DND-41 (cell line): ENCODE data around the gene DGUOK.

Source experiments
- ATAC-seq: fragments of 200-7000 bp; cut with Tn5 transposase; 3 replicates; pipeline ENCODE4 v1.9.1; 2021; ENCODE audit warnings: low read depth; ENCODE audit not compliant: insufficient read depth
- DNase-seq: peaks from one replicate; pipeline ENCODE4 v3.0.0-alpha.2; 2020
- H2AFZ ChIP-seq: 2 replicates; pipeline ENCODE4 v1.6.0; 2012; ENCODE audit warnings: low read depth, low read length
- H3K27ac ChIP-seq: 2 replicates; pipeline ENCODE4 v1.5.1; 2012; ENCODE audit warnings: low read length, inconsistent platforms
- H3K27me3 ChIP-seq: fragments of 200-600 bp; sonication (generic); 2 replicates; pipeline ENCODE4 v1.6.0; 2012; ENCODE audit warnings: low read length, mild to moderate bottlenecking, inconsistent platforms; ENCODE audit not compliant: insufficient read depth, poor library complexity
- H3K36me3 ChIP-seq: 2 replicates; pipeline ENCODE4 v1.5.1; 2012; ENCODE audit warnings: low read length, inconsistent platforms; ENCODE audit not compliant: insufficient read depth
- H3K4me1 ChIP-seq: 2 replicates; pipeline ENCODE4 v1.5.1; 2012; ENCODE audit warnings: mild to moderate bottlenecking, low read length; ENCODE audit not compliant: insufficient read depth
- H3K4me2 ChIP-seq: 2 replicates; pipeline ENCODE4 v1.6.0; 2012; ENCODE audit warnings: mild to moderate bottlenecking, moderate library complexity, low read length, inconsistent platforms; ENCODE audit not compliant: insufficient read depth
- H3K4me3 ChIP-seq, 2 experiments: fragments of 200-600 bp in 1 of 2; shearing (Covaris generic) in 1 of 2; 2 replicates each; pipeline ENCODE4 v1.5.1; 2012 to 2016; ENCODE audit warnings: inconsistent platforms in 2 of 2, low read length in 2 of 2, mild to moderate bottlenecking in 2 of 2, low read depth in 1 of 2, moderate library complexity in 1 of 2
- H3K79me2 ChIP-seq: 2 replicates; pipeline ENCODE4 v1.6.0; 2012; ENCODE audit warnings: low read length, inconsistent platforms; ENCODE audit not compliant: insufficient read depth
- H3K9ac ChIP-seq: 2 replicates; pipeline ENCODE4 v1.6.0; 2012; ENCODE audit warnings: low read depth, mild to moderate bottlenecking, inconsistent platforms, low read length, moderate library complexity
- H3K9me3 ChIP-seq: 2 replicates; pipeline ENCODE4 v1.5.1; 2012; ENCODE audit warnings: low read length, moderate library complexity, mild to moderate bottlenecking, inconsistent platforms; ENCODE audit not compliant: insufficient read depth, severe bottlenecking
- H4K20me1 ChIP-seq: 2 replicates; pipeline ENCODE4 v1.6.0; 2012; ENCODE audit warnings: low read length; ENCODE audit not compliant: insufficient read depth
- EZH2 ChIP-seq: IDR thresholded peaks from 3 replicates; pipeline ENCODE4 v1.6.1; 2012; ENCODE audit warnings: borderline replicate concordance, low read depth, mild to moderate bottlenecking, moderate library complexity, low read length, inconsistent platforms; ENCODE audit not compliant: severe bottlenecking
- TF ChIP-seq, protein P1 (sequence below): IDR thresholded peaks from 2 replicates; pipeline ENCODE4 v1.5.1; 2012; ENCODE audit warnings: borderline replicate concordance, low read length, moderate library complexity, mild to moderate bottlenecking; ENCODE audit not compliant: poor library complexity, severe bottlenecking; ENCODE audit errors: extremely low read depth

Gene DGUOK

DNA sequence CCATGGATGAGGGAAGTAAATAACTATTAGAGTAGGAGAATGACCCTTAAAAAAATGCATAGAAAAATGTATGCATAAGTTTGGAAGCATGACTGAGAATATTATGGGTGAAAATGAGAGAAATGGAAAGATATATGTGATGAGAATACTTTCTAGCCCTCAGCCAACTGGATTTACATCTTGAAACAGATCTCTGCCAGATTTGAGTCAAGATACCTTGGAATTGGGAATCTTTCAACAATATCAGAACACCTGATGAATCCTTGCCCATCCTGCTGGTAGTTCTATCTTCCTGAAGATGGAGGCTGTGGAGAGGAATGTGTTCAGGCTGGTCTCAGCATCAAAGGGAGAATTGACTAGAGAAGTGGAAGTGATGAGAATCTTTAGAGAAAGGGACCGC lies 63.9 kb downstream of the DGUOK start:
- Histone ChIP-seq H3K36me3 (peaks cover 74% of the 10 kb centered on the region), H3K4me3 (no peak overlapping the region), H2AFZ (no peak overlapping the region), H3K4me2 (peak overlapping the region; percentile 95), H3K4me1 (peaks cover 67% of the 10 kb centered on the region), H3K9ac (no peak overlapping the region), H3K9me3 (no peaks in the 10 kb centered on the region), H3K79me2 (peaks cover 100% of the 10 kb centered on the region), H3K27ac (no peak overlapping the region; the same call in 1 of the 2 replicates), H4K20me1 (peaks cover 79% of the 10 kb centered on the region), H3K27me3 (no peaks in the 10 kb centered on the region)
- TF ChIP-seq, protein P1, sequence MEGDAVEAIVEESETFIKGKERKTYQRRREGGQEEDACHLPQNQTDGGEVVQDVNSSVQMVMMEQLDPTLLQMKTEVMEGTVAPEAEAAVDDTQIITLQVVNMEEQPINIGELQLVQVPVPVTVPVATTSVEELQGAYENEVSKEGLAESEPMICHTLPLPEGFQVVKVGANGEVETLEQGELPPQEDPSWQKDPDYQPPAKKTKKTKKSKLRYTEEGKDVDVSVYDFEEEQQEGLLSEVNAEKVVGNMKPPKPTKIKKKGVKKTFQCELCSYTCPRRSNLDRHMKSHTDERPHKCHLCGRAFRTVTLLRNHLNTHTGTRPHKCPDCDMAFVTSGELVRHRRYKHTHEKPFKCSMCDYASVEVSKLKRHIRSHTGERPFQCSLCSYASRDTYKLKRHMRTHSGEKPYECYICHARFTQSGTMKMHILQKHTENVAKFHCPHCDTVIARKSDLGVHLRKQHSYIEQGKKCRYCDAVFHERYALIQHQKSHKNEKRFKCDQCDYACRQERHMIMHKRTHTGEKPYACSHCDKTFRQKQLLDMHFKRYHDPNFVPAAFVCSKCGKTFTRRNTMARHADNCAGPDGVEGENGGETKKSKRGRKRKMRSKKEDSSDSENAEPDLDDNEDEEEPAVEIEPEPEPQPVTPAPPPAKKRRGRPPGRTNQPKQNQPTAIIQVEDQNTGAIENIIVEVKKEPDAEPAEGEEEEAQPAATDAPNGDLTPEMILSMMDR, result no peak
- no peak for TF ChIP-seq EZH2
- DNase-seq (no peak), ATAC-seq (no peak)

DNA sequence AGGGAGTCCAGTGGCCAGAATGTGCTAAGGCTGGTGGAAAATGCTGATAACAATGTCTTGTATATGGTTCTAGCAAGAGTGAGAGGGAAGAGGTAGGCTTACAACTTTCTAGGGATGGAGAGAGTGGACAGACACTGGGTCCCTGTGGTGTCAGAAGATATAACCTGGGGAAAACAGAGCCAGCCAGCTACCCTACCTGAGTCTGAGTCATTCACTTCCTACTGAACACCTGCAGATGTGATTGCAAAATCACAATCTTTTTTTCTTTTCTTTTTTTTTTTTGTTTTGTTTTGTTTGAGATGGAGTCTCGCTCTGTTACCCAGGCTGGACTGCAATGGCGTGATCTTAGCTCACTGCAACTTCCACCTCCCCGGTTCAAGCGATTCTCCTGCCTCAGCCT lies 65.4 kb downstream of the DGUOK start:
- ATAC-seq, result no peak
- TF ChIP-seq, protein P1, result no peak
- TF ChIP-seq EZH2, result no peak
- DNase-seq, result no peak
- H3K9ac ChIP-seq, result no peak overlapping the region
- no peaks in the 10 kb centered on the region for H3K27me3 ChIP-seq
- peaks cover 52% of the 10 kb centered on the region for H3K4me1 ChIP-seq
- peaks cover 70% of the 10 kb centered on the region for H3K36me3 ChIP-seq
- H3K4me3 ChIP-seq, result no peak overlapping the region
- 0 out of 2 replicates have a peak overlapping the region, but pooled peaks have one; percentile 17 for H3K27ac ChIP-seq
- peak overlapping the region; percentile 6; the same call in 1 of the 2 replicates for H3K4me2 ChIP-seq
- peaks cover 100% of the 10 kb centered on the region for H3K79me2 ChIP-seq
- H4K20me1 ChIP-seq, result peaks cover 80% of the 10 kb centered on the region
- no peak overlapping the region for H2AFZ ChIP-seq
- no peaks in the 10 kb centered on the region for H3K9me3 ChIP-seq

DNA sequence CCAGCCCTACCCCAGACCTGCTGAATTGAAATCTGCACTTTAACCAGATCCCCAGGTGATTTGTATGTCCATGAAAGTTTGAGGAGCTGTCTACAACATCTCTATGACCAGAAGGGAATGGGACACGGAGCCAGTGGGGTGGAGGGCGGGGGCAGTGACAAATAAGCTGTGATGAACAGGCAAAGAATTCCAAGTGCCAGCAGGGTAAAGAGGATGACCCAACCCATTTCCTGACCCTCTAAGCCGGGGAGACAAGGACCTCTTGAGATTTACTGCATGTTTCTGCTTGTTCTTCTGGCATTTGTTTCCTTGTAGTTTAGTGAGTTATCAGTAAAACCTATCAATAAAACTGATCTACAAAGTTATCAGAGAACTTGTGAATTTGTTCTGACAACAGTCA lies 66.7 kb downstream of the DGUOK start:
- DNase-seq (no peak), ATAC-seq (no peak)
- peak overlapping the region; percentile 19; the same call in 1 of the 2 replicates for H3K4me2 ChIP-seq
- H3K4me3 ChIP-seq, result no peak overlapping the region
- no peaks in the 10 kb centered on the region for H3K9me3 ChIP-seq
- no peaks in the 10 kb centered on the region for H3K27me3 ChIP-seq
- peaks cover 39% of the 10 kb centered on the region for H3K4me1 ChIP-seq
- TF ChIP-seq EZH2, result no peak
- TF ChIP-seq, protein P1, result no peak
- H3K27ac ChIP-seq, result no peak overlapping the region; the same call in 1 of the 2 replicates
- peaks cover 100% of the 10 kb centered on the region for H3K79me2 ChIP-seq
- H2AFZ ChIP-seq, result no peak overlapping the region
- H3K36me3 ChIP-seq, result peaks cover 69% of the 10 kb centered on the region
- peaks cover 80% of the 10 kb centered on the region for H4K20me1 ChIP-seq
- no peak overlapping the region for H3K9ac ChIP-seq

DNA sequence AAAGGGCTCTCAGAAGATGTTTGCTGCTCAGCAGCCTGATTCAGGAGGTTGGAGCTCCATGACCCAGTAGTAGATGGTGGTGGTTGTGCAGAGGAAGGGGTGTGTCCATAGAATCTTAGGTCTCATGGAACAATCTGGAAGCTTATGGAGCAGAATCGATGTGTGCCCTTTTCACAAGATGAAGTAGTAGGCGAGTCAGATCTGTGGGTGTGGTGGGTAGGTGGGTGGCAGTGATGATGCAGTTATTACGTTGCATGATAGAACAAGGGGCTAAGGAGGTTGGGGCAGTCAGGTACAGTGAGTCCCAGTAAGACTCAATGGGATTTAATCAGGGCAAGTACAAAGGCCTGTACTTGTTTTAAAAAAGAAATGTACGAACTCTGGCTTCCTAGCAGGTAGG lies 67.1 kb downstream of the DGUOK start:
- H3K79me2 ChIP-seq, result peaks cover 100% of the 10 kb centered on the region
- no peak overlapping the region for H2AFZ ChIP-seq
- no peaks in the 10 kb centered on the region for H3K9me3 ChIP-seq
- TF ChIP-seq EZH2, result no peak
- TF ChIP-seq, protein P1, result no peak
- no peak for DNase-seq
- H3K4me3 ChIP-seq, result no peak overlapping the region
- no peaks in the 10 kb centered on the region for H3K27me3 ChIP-seq
- no peak overlapping the region for H3K27ac ChIP-seq
- no peak overlapping the region for H3K9ac ChIP-seq
- peak overlapping the region; percentile 32; the same call in 1 of the 2 replicates for H3K4me2 ChIP-seq
- H3K36me3 ChIP-seq, result peaks cover 71% of the 10 kb centered on the region
- peaks cover 36% of the 10 kb centered on the region for H3K4me1 ChIP-seq
- no peak for ATAC-seq
- peaks cover 81% of the 10 kb centered on the region for H4K20me1 ChIP-seq
